AG04450 (cell line): ENCODE measurements around the gene IQSEC3. TPM values are rescaled to one million over a fixed set of nuclear protein-coding genes. Genes with fewer than 3 reads are reported as not detected.

Experiments
- CTCF ChIA-PET: fragments of 300-600, 350-600 bp; formaldehyde crosslinking; extraction: SDS; loops from one replicate; lab custom pipeline; 2022; ENCODE audit warnings: antibody characterized with exemption, inconsistent platforms; lab: Charles Lee
- POLR2A ChIA-PET: fragments of 350-600 bp; formaldehyde crosslinking; extraction: SDS; loops from one replicate; lab custom pipeline; 2021; ENCODE audit warnings: antibody characterized with exemption, inconsistent platforms; lab: Yijun Ruan, JAX
- DNase-seq: peaks from one replicate; pipeline ENCODE4 v3.0.0-alpha.2; 2011; ENCODE audit warnings: low read depth, low spot score
- H3K27ac ChIP-seq: one replicate; pipeline ENCODE4 v1.5.1; 2012; ENCODE audit warnings: low read depth, low read length, control low read depth
- H3K27me3 ChIP-seq: one replicate; pipeline ENCODE4 v1.6.0; 2012; ENCODE audit warnings: low read length; ENCODE audit not compliant: control insufficient read depth, insufficient read depth
- H3K4me3 ChIP-seq: 2 replicates; pipeline ENCODE4 v1.5.1; 2011; ENCODE audit warnings: mild to moderate bottlenecking, low read depth, low read length, control low read depth
- H3K9me3 ChIP-seq: 2 replicates; pipeline ENCODE4 v1.5.1; 2012; ENCODE audit warnings: low read length; ENCODE audit not compliant: control insufficient read depth, insufficient read depth
- CTCF ChIP-seq: IDR thresholded peaks from 2 replicates; pipeline ENCODE4 v1.5.1; 2011; ENCODE audit warnings: low read depth, low read length, control low read depth, inconsistent platforms
- polyA plus RNA-seq: library from polyadenylated mRNA; depleted of rRNA; stranded (reverse); fragments of >200 nt; gene quantifications from 2 replicates; pipeline ENCODE4 v1.2.3, GENCODE V29; 2011

IQSEC3 gene
- polyA plus RNA-seq, 1 experiment: 0.47 TPM

DNA sequence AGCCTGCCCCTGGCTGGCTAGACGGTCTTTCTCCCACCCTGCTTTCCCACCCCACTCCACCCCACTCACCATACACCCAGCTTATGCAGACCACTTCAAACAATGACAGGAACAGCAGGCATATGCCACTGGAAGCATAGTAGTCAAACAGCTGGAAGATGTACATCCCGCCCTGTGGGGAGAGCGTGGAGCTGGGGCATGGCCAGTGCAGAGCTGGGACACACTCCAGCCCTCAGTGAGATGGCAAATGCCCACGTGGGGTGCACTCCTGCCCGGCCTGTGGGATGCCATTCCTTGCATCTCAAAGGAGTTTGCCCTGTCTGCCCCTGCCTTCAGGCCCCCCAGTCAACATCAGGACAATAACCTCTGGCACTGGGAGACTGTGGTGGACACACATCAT, 128.6 kb downstream of the IQSEC3 start:
- CTCF ChIA-PET: no interaction called here
- no peak for DNase-seq
- H3K27ac ChIP-seq: no peak overlapping the region
- POLR2A ChIA-PET: no interaction called here
- no peak overlapping the region for H3K4me3 ChIP-seq
- H3K9me3 ChIP-seq: peaks cover 5% of the 10 kb centered on the region; the same call in 1 of the 2 replicates
- TF ChIP-seq CTCF: no peak
- peaks cover 53% of the 10 kb centered on the region for H3K27me3 ChIP-seq

- Histone ChIP-seq H3K4me3 (no peak overlapping the region), H3K27me3 (peaks cover 56% of the 10 kb centered on the region), H3K9me3 (peaks cover 5% of the 10 kb centered on the region; the same call in 1 of the 2 replicates), H3K27ac (no peak overlapping the region)
- POLR2A ChIA-PET: no interaction called here
- no peak for TF ChIP-seq CTCF
- CTCF ChIA-PET: no interaction called here
- DNase-seq: no peak
These were observed 129.4 kb downstream of the IQSEC3 start for GRCh38 chr12:195951-196350.

DNA sequence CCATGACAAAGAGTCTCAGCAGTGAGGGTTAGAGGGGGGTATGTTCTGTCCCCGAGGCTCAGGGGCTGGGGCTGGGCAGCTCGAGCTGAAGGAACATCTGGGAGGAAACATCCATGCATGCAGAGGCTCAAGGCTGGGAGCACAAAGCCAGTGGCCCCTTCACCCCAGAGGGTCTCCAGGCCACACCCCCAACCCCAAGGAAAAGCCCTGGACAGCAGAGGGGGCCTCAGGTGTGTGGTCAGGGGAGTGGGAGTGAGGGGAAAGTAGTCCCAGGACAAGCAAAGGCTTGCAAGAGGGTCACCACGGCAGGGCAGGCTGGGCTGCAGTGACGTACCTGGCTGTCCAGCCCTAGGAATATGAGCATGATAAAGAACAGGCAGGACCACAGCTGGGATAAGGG, 129.9 kb downstream of the IQSEC3 start:
- Histone ChIP-seq H3K9me3 (peaks cover 5% of the 10 kb centered on the region; the same call in 1 of the 2 replicates), H3K27me3 (peaks cover 58% of the 10 kb centered on the region), H3K27ac (no peak overlapping the region), H3K4me3 (no peak overlapping the region)
- no peak for DNase-seq
- TF ChIP-seq CTCF: no peak
- POLR2A ChIA-PET: no interaction called here
- CTCF ChIA-PET: no interaction called here

DNA sequence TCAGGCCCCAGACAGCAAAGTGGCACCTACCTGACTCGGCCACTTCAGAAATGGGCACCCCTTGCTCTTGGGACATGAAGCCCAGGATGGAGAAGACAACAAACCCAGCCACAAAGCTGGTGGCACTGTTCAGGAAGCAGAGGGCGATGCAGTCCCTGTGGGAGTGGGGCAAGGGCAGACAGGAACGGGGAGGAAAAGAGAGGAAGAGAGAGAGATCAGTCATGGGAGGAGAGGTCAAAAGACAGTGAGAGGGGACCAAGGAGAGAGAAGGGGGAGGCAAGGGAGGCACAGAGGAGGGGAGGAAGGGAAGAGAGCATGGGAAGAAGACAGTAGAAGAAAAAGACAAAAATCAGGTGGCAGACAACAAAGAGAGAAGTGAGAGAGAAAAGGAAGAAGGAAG, 130.8 kb downstream of the IQSEC3 start:
- no peak for TF ChIP-seq CTCF
- DNase-seq: no peak
- H3K4me3 ChIP-seq: no peak overlapping the region
- H3K27ac ChIP-seq: no peak overlapping the region
- peaks cover 63% of the 10 kb centered on the region for H3K27me3 ChIP-seq
- POLR2A ChIA-PET: no interaction called here
- CTCF ChIA-PET: no interaction called here
- H3K9me3 ChIP-seq: peaks cover 5% of the 10 kb centered on the region; the same call in 1 of the 2 replicates

DNA sequence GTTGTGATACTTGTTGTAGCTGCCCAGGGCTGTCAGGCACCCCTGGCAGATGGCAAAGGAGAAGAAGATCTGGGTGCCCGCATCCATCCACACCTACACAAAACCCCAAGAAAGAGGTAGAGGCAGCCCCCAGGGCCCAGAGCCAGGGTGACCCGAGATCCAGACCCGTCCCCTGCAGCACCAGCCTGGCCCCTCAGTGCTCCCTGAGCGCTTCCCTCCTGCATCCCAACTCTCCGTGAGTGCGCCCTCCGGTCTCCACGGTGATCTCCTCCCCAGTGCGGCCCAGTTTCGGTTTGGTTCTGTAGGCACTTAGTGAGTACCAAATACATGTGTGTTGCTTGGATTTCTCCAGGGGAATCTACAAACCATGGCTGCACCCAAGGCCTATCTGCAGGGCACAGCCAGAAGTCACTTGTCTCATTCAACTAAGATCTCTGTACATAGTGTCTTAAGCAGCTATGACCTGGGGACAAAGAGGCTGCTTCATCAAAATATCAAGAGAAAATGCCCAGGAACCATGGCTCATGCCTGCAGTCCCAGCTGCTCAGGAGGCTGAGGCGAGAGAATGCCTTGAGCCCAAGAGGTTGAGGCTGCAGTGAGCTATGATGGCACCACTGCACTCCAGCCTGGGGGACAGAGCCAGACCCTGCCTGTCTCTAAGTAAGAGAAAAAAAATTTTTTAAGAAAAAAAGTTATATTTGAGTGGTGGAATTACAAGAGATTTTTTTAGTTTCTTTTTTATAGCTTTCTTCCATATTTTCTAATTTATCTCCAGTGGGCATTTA, 131.5 kb downstream of the IQSEC3 start:
- ChIA-PET POLR2A (interaction anchor here (0.6 kb wide), 1 partner anchor 11 kb away, joined by 3 read pairs; no protein-coding TSS in a partner anchor), CTCF (no interaction called here)
- no peak overlapping the region for H3K27ac ChIP-seq
- no peak overlapping the region for H3K4me3 ChIP-seq
- peaks cover 65% of the 10 kb centered on the region for H3K27me3 ChIP-seq
- H3K9me3 ChIP-seq: peaks cover 5% of the 10 kb centered on the region; the same call in 1 of the 2 replicates
- no peak for TF ChIP-seq CTCF
- no peak for DNase-seq
